ENCODE results near the gene MDFI. TPM values are rescaled to one million over a fixed set of nuclear protein-coding genes. Genes with fewer than 3 reads are reported as not detected.
"Not testable (repeated sequence)": the region's sequence is repeated elsewhere in the genome, so short reads cannot be mapped to it uniquely, and the experiment has no call there.

Gene MDFI
- polyA plus RNA-seq, 2 of the 4 experiments (the other 2 are of a cell fraction), result 0.06 to 0.30 TPM

GRCh38 chr6:41618598-41618997, 19.7 kb upstream of the MDFI start (continued):
- no peak for TF ChIP-seq HMGXB4 (CRISPR knock-in tag; IDR thresholded peaks at IDR 0.05; ENCODE audit: borderline replicate concordance)
- TF ChIP-seq, protein P1, sequence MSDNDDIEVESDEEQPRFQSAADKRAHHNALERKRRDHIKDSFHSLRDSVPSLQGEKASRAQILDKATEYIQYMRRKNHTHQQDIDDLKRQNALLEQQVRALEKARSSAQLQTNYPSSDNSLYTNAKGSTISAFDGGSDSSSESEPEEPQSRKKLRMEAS (IDR thresholded peaks at IDR 0.05), result no peak
- TF ChIP-seq HOXB5 (CRISPR knock-in tag; IDR thresholded peaks at IDR 0.05), result no peak
- no peak for TF ChIP-seq GATA3 (IDR thresholded peaks at IDR 0.05; ENCODE audit: borderline replicate concordance)

- H3K4me1 ChIP-seq; FAIRE-seq; H3K4me3 ChIP-seq; ATAC-seq; DNase-seq (ENCODE audit: low read depth in 1 of 2, low spot score in 1 of 2); H3K4me2 ChIP-seq; H3K27ac ChIP-seq; POLR2A ChIA-PET: not testable (repeated sequence)
- CTCF ChIA-PET, result interaction anchor here (0.7 kb wide), 1 partner anchor 43 kb away, joined by 3 read pairs; no protein-coding TSS in a partner anchor
- H3K9me3 ChIP-seq, result peaks cover 17% of the 10 kb centered on the region; the same call in 2 of the 3 replicates
- TF ChIP-seq ZC3H11A (IDR thresholded peaks at IDR 0.05), result peak; percentile 72
- WGBS (ENCODE audit: missing lambda C conversion rate), result 19% methylated on average over 4 of the region's 4 CpGs
Measured at GRCh38 chr6:41619193-41619592, 19.1 kb upstream of the MDFI start.

GRCh38 chr6:41621367-41621766, 16.9 kb upstream of the MDFI start:
- Histone ChIP-seq H3K4me2 (no peak overlapping the region), H3K9me3 (peaks cover 17% of the 10 kb centered on the region; the same call in 2 of the 3 replicates), H3K27ac (no peak overlapping the region), H3K4me1 (no peaks in the 10 kb centered on the region), H3K4me3 (no peak overlapping the region)
- TF ChIP-seq FOSL2 (IDR thresholded peaks at IDR 0.05), result no peak
- TF ChIP-seq FOSL2 (CRISPR knock-in tag; IDR thresholded peaks at IDR 0.05), result 0 out of 2 replicates have a peak, but pooled peaks have one; percentile 6
- no peak for TF ChIP-seq NR3C1 (IDR thresholded peaks at IDR 0.05)
- FAIRE-seq, result no peak
- POLR2A ChIA-PET, result no interaction called here
- ATAC-seq, result no peak
- DNase-seq (ENCODE audit: low read depth in 1 of 2, low spot score in 1 of 2), result no peak
- CTCF ChIA-PET, result no interaction called here

DNA sequence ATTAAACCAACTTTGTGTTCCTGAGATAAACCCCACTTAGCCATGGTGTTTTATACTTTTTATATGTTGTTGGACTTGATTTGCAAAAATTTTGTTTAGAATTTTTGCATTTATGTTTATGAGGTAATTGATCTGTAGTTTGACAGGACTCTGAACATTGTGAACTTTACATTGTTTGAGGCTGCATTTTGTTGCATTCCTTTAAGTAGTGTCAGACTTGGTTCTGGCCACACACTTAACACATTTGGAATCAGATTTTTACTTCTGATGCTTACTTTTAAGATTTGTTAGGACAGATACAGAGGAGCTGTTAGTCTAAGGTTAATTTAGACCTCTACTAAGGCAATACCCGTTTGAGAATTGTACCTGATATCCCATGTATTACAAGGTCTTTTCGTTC, 16.5 kb upstream of the MDFI start:
- TF ChIP-seq HOXA7 (CRISPR knock-in tag; IDR thresholded peaks at IDR 0.05), result no peak
- ATAC-seq (no peak), DNase-seq (ENCODE audit: low read depth in 1 of 2, low spot score in 1 of 2) (no peak), FAIRE-seq (no peak)
- Histone ChIP-seq H3K4me2 (no peak overlapping the region), H3K27ac (no peak overlapping the region), H3K4me3 (no peak overlapping the region), H3K4me1 (no peaks in the 10 kb centered on the region), H3K9me3 (peaks cover 17% of the 10 kb centered on the region; the same call in 2 of the 3 replicates)
- WGBS (ENCODE audit: missing lambda C conversion rate), result 4% methylated on average over 2 of the region's 2 CpGs
- CTCF ChIA-PET, result interaction anchor here (0.6 kb wide), 1 partner anchor 62 kb away, joined by 3 read pairs; no protein-coding TSS in a partner anchor
- POLR2A ChIA-PET, result no interaction called here

GRCh38 chr6:41622206-41622988, 15.9 kb upstream of the MDFI start:
- H3K4me3 ChIP-seq, result no peak overlapping the region
- ChIA-PET CTCF (interaction anchor here (0.6 kb wide), 1 partner anchor 62 kb away, joined by 3 read pairs; no protein-coding TSS in a partner anchor), POLR2A (no interaction called here)
- ATAC-seq (no peak), DNase-seq (ENCODE audit: low read depth in 1 of 2, low spot score in 1 of 2) (no peak), FAIRE-seq (no peak)
- WGBS (ENCODE audit: missing lambda C conversion rate), result 3% methylated on average over 3 of the region's 3 CpGs
- no peak overlapping the region for H3K4me2 ChIP-seq
- H3K27ac ChIP-seq, result no peak overlapping the region
- peaks cover 17% of the 10 kb centered on the region; the same call in 2 of the 3 replicates for H3K9me3 ChIP-seq
- H3K4me1 ChIP-seq, result no peaks in the 10 kb centered on the region
- TF ChIP-seq, protein P1 (IDR thresholded peaks at IDR 0.05), result no peak
- TF ChIP-seq JUN (IDR thresholded peaks at IDR 0.05) (no peak), MAFK (IDR thresholded peaks at IDR 0.05; ENCODE audit: partially characterized antibody) (no peak), CHD2 (IDR thresholded peaks at IDR 0.05; ENCODE audit: low read length, partially characterized antibody) (no peak), NFE2L2 (conservative IDR thresholded peaks at IDR 0.05; ENCODE audit: low read length) (no peak)
